OCI-LY7 (cell line): ENCODE measurements around the gene AFMID. TPM values are rescaled to one million over a fixed set of nuclear protein-coding genes. Genes with fewer than 3 reads are reported as not detected.

Experiments used
- BruUV-seq: library from RNA; stranded (reverse); fragments of 400-500 nt; replicated peaks from 2 replicates; lab custom pipeline; 2021; lab: Mats Ljungman, UMichigan
- CTCF ChIA-PET: fragments of 300-600 bp; sonication (Branson Sonifier 250); formaldehyde crosslinking; loops from one replicate; lab custom pipeline; 2022; ENCODE audit warnings: antibody characterized with exemption; ENCODE audit not compliant: unreplicated experiment; lab: Charles Lee
- POLR2A ChIA-PET: fragments of 300-600 bp; sonication (Branson Sonifier 250); formaldehyde crosslinking; loops from one replicate; lab custom pipeline; 2022; ENCODE audit warnings: antibody characterized with exemption; lab: Charles Lee
- DNase-seq: peaks from one replicate; pipeline ENCODE4 v3.0.0-alpha.2; 2015; ENCODE audit warnings: low spot score
- H2AFZ ChIP-seq: fragments of 200-600 bp; sonication (generic), shearing (Covaris generic); 2 replicates; pipeline ENCODE4 v1.6.1; 2014; ENCODE audit warnings: mild to moderate bottlenecking, antibody characterized with exemption, low read length, moderate library complexity
- H3K27ac ChIP-seq: fragments of 200-600 bp; sonication (generic); 2 replicates; pipeline ENCODE4 v1.5.1; 2014; ENCODE audit warnings: mixed run types, low read depth, mild to moderate bottlenecking, moderate library complexity, low read length, inconsistent platforms; ENCODE audit not compliant: poor library complexity, severe bottlenecking
- H3K36me3 ChIP-seq: fragments of 200-600 bp; sonication (generic); 2 replicates; pipeline ENCODE4 v1.6.1; 2014; ENCODE audit warnings: mild to moderate bottlenecking, antibody characterized with exemption, low read length, moderate library complexity, mixed read lengths; ENCODE audit not compliant: insufficient read depth
- H3K4me1 ChIP-seq: fragments of 200-600 bp; sonication (generic); 2 replicates; pipeline ENCODE4 v1.5.1; 2014; ENCODE audit warnings: mild to moderate bottlenecking, low read length; ENCODE audit not compliant: insufficient read depth, poor library complexity, severe bottlenecking
- H3K4me2 ChIP-seq: fragments of 200-600 bp; sonication (generic); 2 replicates; pipeline ENCODE4 v1.6.1; 2014; ENCODE audit warnings: mild to moderate bottlenecking, low read length
- H3K4me3 ChIP-seq: fragments of 200-600 bp; sonication (generic); 2 replicates; pipeline ENCODE4 v1.5.1; 2014; ENCODE audit warnings: mild to moderate bottlenecking, low read depth, low read length; ENCODE audit not compliant: poor library complexity, severe bottlenecking
- H3K79me2 ChIP-seq: fragments of 200-600 bp; sonication (generic); 2 replicates; pipeline ENCODE4 v1.6.1; 2016; ENCODE audit warnings: low read depth, mild to moderate bottlenecking, low read length, moderate library complexity, mixed read lengths; ENCODE audit not compliant: insufficient read depth
- H3K9me2 ChIP-seq: fragments of 200-600 bp; sonication (generic); 2 replicates; pipeline ENCODE4 v1.6.1; 2016; ENCODE audit warnings: mild to moderate bottlenecking, low read length, mixed read lengths; ENCODE audit not compliant: insufficient read depth
- H3K9me3 ChIP-seq: fragments of 200-600 bp; sonication (generic); 2 replicates; pipeline ENCODE4 v1.6.1; 2014; ENCODE audit warnings: mild to moderate bottlenecking, mixed run types, low read length, mixed read lengths
- H4K20me1 ChIP-seq: fragments of 200-600 bp; sonication (generic); 2 replicates; pipeline ENCODE4 v1.6.1; 2014; ENCODE audit warnings: mild to moderate bottlenecking, antibody characterized with exemption, low read length, moderate library complexity, mixed read lengths; ENCODE audit not compliant: insufficient read depth
- CTCF ChIP-seq: fragments of 200-600 bp; sonication (generic); conservative IDR thresholded peaks from 2 replicates; pipeline ENCODE4 v1.5.1; 2014; ENCODE audit warnings: mild to moderate bottlenecking, antibody characterized with exemption, low read length, moderate library complexity, mixed read lengths
- EZH2phosphoT487 ChIP-seq: fragments of 200-600 bp; sonication (generic); IDR thresholded peaks from 2 replicates; pipeline ENCODE4 v1.6.1; 2018; ENCODE audit warnings: low read depth, borderline replicate concordance, mild to moderate bottlenecking, mixed run types, antibody characterized with exemption, low read length, moderate library complexity, mixed read lengths
- intact Hi-C: fragments of 100-400 bp; cut with micrococcal nuclease; formaldehyde crosslinking; loops from one replicate; pipeline ENCODE4 v1.10.0; 2022; ENCODE audit not compliant: unreplicated experiment
- total RNA-seq, 2 experiments: library from RNA; depleted of rRNA in 1 of 2; stranded (reverse); fragments of >200 nt in 1 of 2; shearing (Covaris generic) in 1 of 2; gene quantifications; 2 replicates each; pipeline ENCODE4 v1.2.3, GENCODE V29; 2014 to 2022

AFMID gene
- total RNA-seq, 2 experiments from 2014 or later = 89.1 to 101 TPM

- CTCF ChIA-PET = no interaction called here
- H2AFZ ChIP-seq = no peak overlapping the region
- H3K9me2 ChIP-seq = no peaks in the 10 kb centered on the region
- peaks cover 1% of the 10 kb centered on the region; the same call in 1 of the 2 replicates for H4K20me1 ChIP-seq
- BruUV-seq = no TSS peak
- no peak overlapping the region for H3K27ac ChIP-seq
- intact Hi-C loops = no loop called here
- peaks cover 58% of the 10 kb centered on the region for H3K36me3 ChIP-seq
- POLR2A ChIA-PET = interaction anchor here (0.5 to 1.4 kb wide), 3 partner anchors 9 to 13 kb away, joined by 3 to 5 read pairs (median 5); no protein-coding TSS in a partner anchor
- no peak for DNase-seq
- peaks cover 6% of the 10 kb centered on the region; the same call in 1 of the 2 replicates for H3K79me2 ChIP-seq
- no peaks in the 10 kb centered on the region for H3K9me3 ChIP-seq
- H3K4me3 ChIP-seq = no peak overlapping the region
- TF ChIP-seq EZH2phosphoT487 (no peak), CTCF (no peak)
- peak overlapping the region; percentile 4; the same call in 1 of the 2 replicates for H3K4me2 ChIP-seq
- H3K4me1 ChIP-seq = peaks cover 48% of the 10 kb centered on the region
Measured at GRCh38 chr17:78180508-78180907, 6.7 kb upstream of the AFMID start.

- POLR2A ChIA-PET = interaction anchor here (0.7 to 1.4 kb wide), 3 partner anchors 10 to 298 kb away, joined by 3 to 6 read pairs (median 6); no protein-coding TSS in a partner anchor
- no peak overlapping the region for H2AFZ ChIP-seq
- peaks cover 46% of the 10 kb centered on the region for H3K4me1 ChIP-seq
- H3K27ac ChIP-seq = no peak overlapping the region
- intact Hi-C loops = no loop called here
- DNase-seq = no peak
- H3K36me3 ChIP-seq = peaks cover 58% of the 10 kb centered on the region
- CTCF ChIA-PET = no interaction called here
- H3K4me2 ChIP-seq = no peak overlapping the region
- no peak overlapping the region for H3K4me3 ChIP-seq
- no peaks in the 10 kb centered on the region for H3K9me2 ChIP-seq
- no TSS peak for BruUV-seq
- TF ChIP-seq EZH2phosphoT487 (no peak), CTCF (no peak)
- H4K20me1 ChIP-seq = peaks cover 3% of the 10 kb centered on the region; the same call in 1 of the 2 replicates
- H3K9me3 ChIP-seq = no peaks in the 10 kb centered on the region
- peaks cover 18% of the 10 kb centered on the region for H3K79me2 ChIP-seq
Measured at GRCh38 chr17:78182504-78182903, 4.7 kb upstream of the AFMID start.

- H4K20me1 ChIP-seq = peaks cover 3% of the 10 kb centered on the region; the same call in 1 of the 2 replicates
- H3K27ac ChIP-seq = no peak overlapping the region
- no peak overlapping the region for H3K4me3 ChIP-seq
- peaks cover 48% of the 10 kb centered on the region for H3K36me3 ChIP-seq
- no peak for DNase-seq
- intact Hi-C loops = no loop called here
- H3K4me2 ChIP-seq = peak overlapping the region; percentile 84
- CTCF ChIA-PET = interaction anchor here (0.5 to 0.6 kb wide), 2 partner anchors 9 to 86 kb away, joined by 3 read pairs; no protein-coding TSS in a partner anchor
- peaks cover 49% of the 10 kb centered on the region for H3K4me1 ChIP-seq
- H3K79me2 ChIP-seq = peaks cover 32% of the 10 kb centered on the region
- H2AFZ ChIP-seq = no peak overlapping the region
- no peaks in the 10 kb centered on the region for H3K9me3 ChIP-seq
- POLR2A ChIA-PET = no interaction called here
- BruUV-seq = no TSS peak
- TF ChIP-seq CTCF (no peak), EZH2phosphoT487 (no peak)
- no peaks in the 10 kb centered on the region for H3K9me2 ChIP-seq
Measured at GRCh38 chr17:78183916-78184315, 3.2 kb upstream of the AFMID start.
